ENCODE data around the gene SNTG2. TPM values are rescaled to one million over a fixed set of nuclear protein-coding genes. Genes with fewer than 3 reads are reported as not detected.

Gene SNTG2
- total RNA-seq, 4 donors from 2014 or later: 1.7 to 5.9 (median 2.0) TPM; not detected in 1

- H3K4me3 ChIP-seq: no peak overlapping the region
- H3K36me3 ChIP-seq: no peaks in the 10 kb centered on the region
- no peak for TF ChIP-seq POLR2A (IDR thresholded peaks at IDR 0.05)
- intact Hi-C loops (cut with DNase I): no loop called here
- H3K27me3 ChIP-seq: no peaks in the 10 kb centered on the region
- H3K9me3 ChIP-seq: no peaks in the 10 kb centered on the region
- H3K27ac ChIP-seq: no peak overlapping the region
- 29 to 48% methylated on average over 2 of the region's 2 CpGs for WGBS, 2 donors
- H3K4me1 ChIP-seq: no peaks in the 10 kb centered on the region
- no peak for DNase-seq
Observed at GRCh38 chr2:1186421-1186820, 235.8 kb downstream of the SNTG2 start.

- intact Hi-C loops (cut with DNase I): no loop called here
- TF ChIP-seq CTCF (IDR thresholded peaks at IDR 0.05): no peak
- TF ChIP-seq POLR2A (IDR thresholded peaks at IDR 0.05): no peak
- H3K9me3 ChIP-seq: no peaks in the 10 kb centered on the region
- H3K4me1 ChIP-seq: no peaks in the 10 kb centered on the region
- WGBS, 2 donors: 66 to 76% methylated on average over 3 of the region's 3 CpGs
- no peaks in the 10 kb centered on the region for H3K27me3 ChIP-seq
- H3K36me3 ChIP-seq: no peaks in the 10 kb centered on the region
- H3K4me3 ChIP-seq: no peak overlapping the region
- no peak overlapping the region for H3K27ac ChIP-seq
- DNase-seq: no peak
Observed at GRCh38 chr2:1187189-1187588, 236.5 kb downstream of the SNTG2 start.

GRCh38 chr2:1192121-1192520, 241.5 kb downstream of the SNTG2 start:
- intact Hi-C loops (cut with DNase I): no loop called here
- no peak for TF ChIP-seq POLR2A (IDR thresholded peaks at IDR 0.05)
- no peak for TF ChIP-seq CTCF (IDR thresholded peaks at IDR 0.05)
- Histone ChIP-seq H3K27ac (no peak overlapping the region), H3K27me3 (no peaks in the 10 kb centered on the region), H3K9me3 (peaks cover 0 to 18% (median 0%) of the 10 kb centered on the region in 3 donors), H3K36me3 (no peaks in the 10 kb centered on the region), H3K4me1 (no peaks in the 10 kb centered on the region), H3K4me3 (no peak overlapping the region)
- 68 to 81% methylated on average over 5 of the region's 5 CpGs for WGBS, 2 donors
- DNase-seq: no peak

GRCh38 chr2:1193801-1194200, 243.2 kb downstream of the SNTG2 start:
- WGBS, 2 donors: 86 to 91% methylated on average over 2 of the region's 2 CpGs
- TF ChIP-seq CTCF (IDR thresholded peaks at IDR 0.05) (no peak), POLR2A (IDR thresholded peaks at IDR 0.05) (no peak)
- intact Hi-C loops (cut with DNase I): no loop called here

GRCh38 chr2:1203772-1204171, 253.1 kb downstream of the SNTG2 start:
- 68 to 74% methylated on average over 6 of the region's 6 CpGs for WGBS, 2 donors
- intact Hi-C loops (cut with DNase I): no loop called here

More at GRCh38 chr2:1193801-1194200, 243.2 kb downstream of the SNTG2 start:
- peaks cover 0 to 22% (median 0%) of the 10 kb centered on the region in 3 donors for H3K9me3 ChIP-seq
- H3K27me3 ChIP-seq: no peaks in the 10 kb centered on the region
- DNase-seq: no peak
- H3K4me1 ChIP-seq: no peaks in the 10 kb centered on the region
- H3K4me3 ChIP-seq: no peak overlapping the region
- H3K36me3 ChIP-seq: no peaks in the 10 kb centered on the region
- no peak overlapping the region for H3K27ac ChIP-seq

More at GRCh38 chr2:1203772-1204171, 253.1 kb downstream of the SNTG2 start:
- TF ChIP-seq POLR2A (IDR thresholded peaks at IDR 0.05) (no peak), CTCF (IDR thresholded peaks at IDR 0.05) (no peak)
- no peaks in the 10 kb centered on the region for H3K27me3 ChIP-seq
- no peak for DNase-seq
- no peak overlapping the region for H3K4me3 ChIP-seq
- H3K9me3 ChIP-seq: no peaks in the 10 kb centered on the region
- H3K27ac ChIP-seq: no peak overlapping the region
- H3K36me3 ChIP-seq: no peaks in the 10 kb centered on the region
- H3K4me1 ChIP-seq: no peaks in the 10 kb centered on the region

All from esophagus squamous epithelium (tissue), 5 donors.